ENCODE measurements around the gene DSCAML1.
A peak's percentile ranks its signal among the peaks of the same experiment; 100 is the strongest.

Gene DSCAML1

DNA sequence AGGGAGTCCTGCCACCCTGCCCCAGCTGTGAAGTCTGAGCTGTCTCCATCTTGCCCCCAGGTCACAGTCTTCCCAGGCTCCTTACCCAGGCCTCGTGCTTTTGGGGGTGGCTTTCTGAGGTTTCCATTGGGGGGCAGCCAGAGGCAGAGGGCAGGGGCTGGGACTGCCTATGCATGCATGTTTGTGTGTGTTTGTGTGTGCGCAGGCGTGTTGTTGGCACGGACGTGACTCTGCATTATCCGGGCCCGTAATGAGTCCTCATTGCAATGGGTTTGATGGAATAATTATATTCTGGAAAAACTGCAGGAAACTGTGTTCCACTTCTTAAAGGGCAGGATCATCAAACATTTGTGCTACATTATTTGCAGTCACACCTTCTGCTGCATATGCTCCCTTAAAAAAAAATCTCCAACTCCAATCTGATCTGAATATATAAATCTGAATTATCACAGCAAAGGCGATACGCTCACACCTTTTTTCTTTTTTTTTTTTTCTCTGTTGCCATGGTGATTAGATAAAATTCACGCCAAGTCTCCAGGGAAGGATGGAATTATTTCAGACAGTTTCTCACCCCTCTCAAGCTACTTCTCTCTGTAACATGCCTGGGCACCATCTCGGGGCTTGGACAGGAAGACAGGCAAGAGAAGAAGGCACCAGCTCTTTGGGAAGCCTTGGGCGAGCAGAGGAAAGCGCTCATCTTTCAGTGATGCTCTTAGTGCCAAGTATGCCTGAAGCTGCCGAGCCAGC is 45.9 kb downstream of the DSCAML1 start:
- no peak for DNase-seq

DNA sequence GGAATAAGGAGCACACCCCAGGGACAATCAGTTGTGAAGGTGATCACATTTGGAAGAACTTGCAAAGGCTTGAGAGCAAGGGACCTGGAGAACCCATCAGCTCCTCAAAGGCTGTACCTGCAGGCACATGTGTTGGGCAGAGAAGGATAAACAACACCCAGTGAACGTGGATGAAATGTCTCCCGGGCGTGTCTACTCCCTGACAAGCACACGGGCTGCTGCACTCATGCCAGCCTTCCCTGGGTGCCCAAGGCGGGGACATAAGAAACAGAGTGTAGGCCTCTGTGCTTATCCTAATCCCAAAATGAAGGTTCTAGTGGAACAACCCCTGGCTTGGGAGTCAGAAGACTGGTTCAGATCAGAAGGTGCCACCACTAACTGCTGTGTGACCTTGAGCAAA is 46.7 kb downstream of the DSCAML1 start:
- DNase-seq: no peak

DNA sequence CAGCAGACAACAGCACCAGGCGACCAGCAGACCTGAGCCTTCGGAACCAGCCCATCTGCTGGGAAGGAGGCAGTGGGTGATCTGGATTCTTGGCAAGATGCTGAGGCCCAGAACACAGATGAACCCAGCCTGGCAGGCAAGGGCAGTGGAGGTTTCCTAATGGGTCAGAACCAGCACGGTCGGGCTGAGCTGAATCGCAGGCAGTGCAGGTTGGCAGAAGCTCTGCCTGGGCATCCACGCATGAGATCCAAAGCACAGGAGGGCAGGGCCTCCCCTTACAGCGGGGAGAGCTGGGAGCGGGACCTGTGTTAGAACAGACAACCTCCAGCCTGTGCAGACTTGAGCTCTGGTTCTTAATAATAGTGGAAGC is 47.5 kb downstream of the DSCAML1 start:
- no peak for DNase-seq

DNA sequence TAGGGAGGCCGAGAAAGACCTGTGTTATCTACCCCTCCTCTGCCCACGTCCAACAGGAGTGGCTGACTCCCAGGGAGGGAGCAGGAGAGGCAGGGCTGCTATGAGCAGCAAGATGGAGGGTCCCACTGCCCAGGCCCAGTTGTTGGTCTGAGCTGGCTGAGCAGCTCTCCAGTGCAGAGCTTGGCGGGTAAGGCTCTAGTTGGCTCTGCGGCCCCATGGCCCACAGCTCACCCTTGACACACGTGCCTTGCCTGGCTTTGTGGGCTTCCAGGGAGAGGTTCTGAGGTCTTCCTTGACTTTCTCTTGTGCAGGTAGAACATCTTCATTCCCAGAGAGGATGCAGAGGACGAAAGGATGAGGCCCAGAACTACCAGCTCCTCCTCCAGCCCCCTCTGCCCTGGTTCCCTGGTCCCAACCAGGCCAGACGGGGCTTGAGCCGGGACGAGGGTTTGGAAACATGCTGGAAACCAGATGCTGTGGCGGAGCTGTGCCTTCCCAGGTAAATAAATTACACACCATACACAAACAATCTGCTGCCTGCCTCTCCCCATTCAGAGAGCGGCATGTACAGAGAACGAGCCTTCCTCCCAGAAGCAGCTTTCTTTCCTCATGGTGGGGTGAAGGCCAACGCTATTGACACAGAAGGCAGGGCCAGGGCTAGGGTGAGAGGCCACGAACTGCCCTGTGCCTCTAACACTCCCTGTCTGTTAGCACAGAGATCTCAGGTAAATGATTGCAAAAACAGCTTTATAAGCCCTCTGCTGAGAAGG is 48.1 kb downstream of the DSCAML1 start:
- peak; percentile 20 for DNase-seq

DNA sequence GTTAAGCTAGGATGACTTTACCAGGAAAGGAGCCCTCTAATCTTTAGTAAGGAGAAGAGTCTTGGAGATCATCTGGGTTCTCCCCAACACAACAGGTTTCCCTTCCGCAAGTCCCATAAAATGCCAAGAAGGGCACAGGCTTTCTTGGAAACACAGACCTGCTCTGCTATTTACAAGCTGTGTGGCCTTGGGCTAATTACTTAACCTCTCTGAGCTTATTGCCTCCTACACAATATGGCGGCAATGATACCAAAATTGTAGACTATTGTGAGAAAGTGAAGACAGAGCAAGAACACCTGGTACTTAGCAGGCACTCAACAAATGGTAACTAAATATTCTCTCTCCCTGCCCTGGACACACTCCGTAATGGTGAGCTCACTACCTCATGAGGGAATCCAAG is 49.1 kb downstream of the DSCAML1 start:
- no peak for DNase-seq

DNA sequence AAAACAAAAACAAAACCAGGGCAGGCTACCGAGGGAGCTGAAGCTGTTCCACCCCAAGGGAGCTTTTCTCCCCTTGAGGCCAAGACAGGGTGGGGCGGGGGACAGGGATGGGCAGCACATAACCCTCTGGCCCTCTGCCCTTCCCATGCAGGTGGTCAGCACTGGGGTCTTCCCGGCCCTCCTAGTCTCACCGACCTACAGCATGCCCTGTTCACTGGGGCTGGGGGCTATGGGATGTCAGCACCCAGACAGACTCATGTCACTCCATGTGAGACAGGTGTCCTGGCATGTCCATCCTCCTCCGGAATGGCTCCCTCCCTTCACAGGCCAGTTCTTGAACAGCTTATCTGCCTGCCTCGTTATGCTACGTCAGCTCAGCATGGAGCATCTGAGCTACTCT is 51.7 kb downstream of the DSCAML1 start:
- DNase-seq: no peak

DNA sequence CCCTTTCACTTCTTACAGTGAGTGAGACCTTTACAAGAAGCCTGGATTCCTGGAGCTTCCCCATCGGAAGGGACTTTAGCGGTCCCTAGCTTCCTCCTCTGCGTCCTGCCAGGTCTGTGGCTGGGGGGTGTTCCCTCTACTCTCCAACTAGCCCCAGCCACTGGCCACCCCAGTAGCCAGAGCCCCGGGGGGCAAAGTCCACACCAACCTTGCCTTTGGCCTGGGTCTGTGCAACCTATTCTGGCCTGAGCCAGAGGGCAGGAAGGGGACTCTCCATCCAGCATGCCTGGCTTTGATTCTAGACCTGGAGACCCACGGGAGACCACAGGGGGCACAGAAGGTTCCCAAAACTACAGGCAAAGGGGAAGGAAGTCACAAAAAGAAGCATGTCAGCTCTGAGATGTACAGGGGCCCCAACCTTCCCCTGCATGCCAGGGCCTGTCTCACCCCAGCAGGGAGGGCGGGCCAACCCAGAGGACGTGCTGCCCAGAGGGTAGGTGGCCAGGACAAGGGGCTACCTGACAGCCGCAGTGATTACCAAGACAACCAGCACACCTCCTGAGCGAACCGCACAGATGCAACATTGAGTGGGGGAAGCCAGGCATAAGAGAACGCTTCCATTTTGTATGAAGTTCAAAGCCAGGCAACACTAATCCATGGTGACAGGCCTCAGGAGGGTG is 52.4 kb downstream of the DSCAML1 start:
- DNase-seq: no peak

DNA sequence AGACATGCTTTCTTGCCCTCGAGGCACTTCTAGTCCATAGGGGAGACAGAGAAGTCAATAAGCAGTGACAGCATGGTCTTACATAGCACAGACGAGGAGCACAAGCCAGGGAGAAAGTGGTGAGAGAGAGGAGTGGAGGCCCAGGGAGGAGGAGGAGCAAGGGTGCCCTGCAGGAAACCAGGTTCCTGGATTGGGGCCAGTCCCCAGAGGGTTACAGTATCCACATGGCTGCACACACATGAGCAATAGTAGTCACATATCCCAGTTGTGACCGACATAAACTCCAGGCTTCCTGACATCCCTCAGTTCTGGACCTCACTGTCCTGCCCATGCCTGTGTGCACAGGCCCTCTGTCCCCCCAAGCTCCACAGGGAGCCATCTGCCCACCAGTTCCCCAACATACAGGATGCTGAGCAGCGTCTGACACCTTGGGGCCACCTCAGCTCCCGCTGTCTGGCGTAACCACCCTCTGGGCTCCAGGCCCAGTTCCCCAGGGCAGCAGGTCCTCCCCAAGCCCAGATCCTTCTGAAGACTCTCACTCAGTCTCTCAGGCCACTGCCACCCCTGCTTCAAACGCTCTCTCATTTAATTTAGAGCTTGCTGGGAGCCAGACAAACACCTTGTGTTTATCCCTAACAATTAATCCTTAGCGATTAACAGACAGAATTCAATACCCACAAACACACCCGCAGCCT is 53.7 kb downstream of the DSCAML1 start:
- DNase-seq: no peak

DNA sequence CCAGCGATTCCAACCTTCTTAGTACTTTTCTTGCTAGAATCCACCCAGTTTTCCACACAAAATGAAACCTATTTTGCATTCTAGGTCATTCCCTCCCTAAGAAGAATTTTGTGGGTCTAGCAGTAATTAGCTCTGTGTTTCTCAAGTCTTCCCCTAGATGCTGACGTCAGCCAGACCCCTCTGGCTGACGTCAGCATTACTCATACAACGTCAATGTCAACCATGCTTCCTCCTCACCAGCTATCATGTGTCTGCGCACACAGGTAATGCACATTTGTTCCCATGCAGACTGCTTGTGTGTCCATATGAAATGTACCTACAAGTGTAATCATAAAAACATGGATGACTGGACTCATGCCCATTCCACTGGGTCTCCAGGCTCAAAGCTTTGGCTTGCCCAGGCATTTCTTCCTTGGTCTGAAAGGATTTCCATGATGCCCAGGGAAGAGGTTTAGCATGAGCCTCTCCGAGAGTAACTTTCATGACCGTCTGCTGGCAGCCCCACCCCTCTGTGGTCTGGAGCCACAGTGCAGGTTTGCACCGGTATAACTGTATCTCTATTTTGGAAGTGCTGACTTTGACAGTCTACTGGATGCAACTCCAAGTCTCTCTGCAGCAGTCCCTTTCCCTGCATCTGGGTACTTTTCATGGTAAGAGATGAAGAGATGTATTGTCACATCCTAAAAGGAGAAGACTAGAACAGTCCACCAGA is 58.6 kb downstream of the DSCAML1 start:
- DNase-seq: no peak

DNA sequence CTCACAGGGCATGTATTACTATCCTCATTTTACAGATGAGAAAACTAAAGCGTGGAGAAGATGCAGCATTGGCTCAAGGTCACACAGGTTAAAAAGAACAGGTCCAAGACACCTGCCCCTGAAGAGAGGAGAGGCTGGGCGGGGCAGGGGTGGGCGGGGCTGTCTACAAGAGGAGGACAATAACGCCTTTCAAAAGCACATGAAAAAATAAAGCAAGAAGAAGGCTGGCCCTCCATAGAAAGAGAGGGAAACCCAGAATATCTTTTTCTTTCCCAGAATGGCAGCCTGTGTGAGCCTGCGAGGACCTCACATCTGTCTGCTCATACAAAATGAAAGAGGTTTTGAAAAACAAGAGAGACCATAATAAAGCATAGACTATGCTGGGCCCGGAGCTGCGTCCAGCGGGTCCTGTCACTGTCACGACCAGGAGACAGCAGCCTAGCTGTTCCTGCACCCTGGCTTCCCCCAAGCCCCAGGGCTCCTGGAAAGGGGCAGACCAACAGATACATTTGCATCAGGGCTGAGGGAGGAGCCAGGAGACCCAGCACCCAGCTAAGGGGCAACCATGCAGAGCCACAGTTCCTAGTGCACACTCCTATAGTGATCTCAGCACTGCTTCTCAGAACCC is 61.6 kb downstream of the DSCAML1 start:
- DNase-seq: no peak

DNA sequence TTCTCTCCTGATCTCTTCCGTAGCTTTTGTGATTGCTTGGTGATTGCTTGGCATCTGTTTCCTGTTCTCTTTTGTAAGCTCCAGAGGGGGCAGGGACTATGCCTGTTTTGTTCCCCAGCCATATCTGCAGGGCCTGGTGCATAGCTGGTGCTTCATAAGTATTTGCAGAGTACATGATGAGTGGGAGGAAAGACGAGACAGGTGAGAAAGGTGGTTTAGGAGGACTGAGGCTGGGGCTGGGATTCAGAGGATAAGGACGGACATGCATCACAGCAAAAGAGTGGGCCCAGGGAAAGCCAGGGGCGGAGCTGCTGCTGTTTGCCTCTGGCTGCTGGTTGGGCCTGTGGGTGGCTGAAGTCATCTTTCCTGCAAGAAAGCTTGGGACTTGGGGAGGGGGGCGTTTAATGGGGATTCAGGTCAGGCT is 62.4 kb downstream of the DSCAML1 start:
- peak; percentile 95 for DNase-seq

DNA sequence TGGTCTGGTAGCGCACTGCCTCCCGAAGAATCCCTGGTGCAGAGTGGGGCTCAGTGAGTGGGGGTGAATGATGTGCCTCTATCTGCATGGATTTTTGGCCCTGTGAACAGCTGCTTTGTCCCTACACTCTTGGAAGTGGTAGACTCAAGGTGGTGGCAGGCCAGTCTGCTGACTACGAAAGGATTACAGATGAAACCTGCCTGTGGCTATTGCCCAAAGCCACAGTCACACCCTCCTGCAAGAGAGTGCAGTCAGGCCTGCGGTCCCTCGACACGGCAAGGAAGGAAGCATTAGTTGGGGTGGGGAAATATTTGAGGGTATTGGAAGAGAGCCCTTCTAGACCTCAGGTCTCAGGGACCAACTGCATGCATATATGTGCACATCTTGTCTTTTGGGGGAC is 63.7 kb downstream of the DSCAML1 start:
- no peak for DNase-seq

DNA sequence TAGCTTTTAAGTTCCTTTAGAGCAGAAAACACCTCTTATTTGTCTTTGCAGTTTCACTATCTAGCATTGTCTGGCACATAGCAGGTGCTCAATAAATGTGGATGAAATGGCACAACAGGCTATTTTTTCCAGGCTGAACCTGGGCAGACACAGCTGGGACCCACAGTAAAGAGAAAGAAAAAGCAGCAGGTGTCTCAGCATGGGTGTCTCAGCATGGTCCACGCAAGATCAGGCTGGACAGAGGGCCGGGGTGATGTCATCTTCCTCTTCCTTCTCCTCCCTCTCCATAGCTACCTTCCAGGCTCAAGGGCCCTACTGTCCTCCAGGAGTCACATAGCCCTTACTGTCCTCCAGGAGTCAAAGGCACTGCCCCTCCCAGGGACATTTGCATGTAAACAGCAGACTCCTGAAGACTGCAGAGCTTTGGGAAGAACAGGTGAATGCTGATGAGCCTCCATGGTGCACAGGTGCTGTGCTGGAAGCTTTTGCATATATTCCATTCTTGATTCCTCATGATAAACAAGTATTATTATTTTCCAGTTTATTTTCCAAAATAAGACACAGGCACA is 65.2 kb downstream of the DSCAML1 start:
- DNase-seq: peak; percentile 75

DNA sequence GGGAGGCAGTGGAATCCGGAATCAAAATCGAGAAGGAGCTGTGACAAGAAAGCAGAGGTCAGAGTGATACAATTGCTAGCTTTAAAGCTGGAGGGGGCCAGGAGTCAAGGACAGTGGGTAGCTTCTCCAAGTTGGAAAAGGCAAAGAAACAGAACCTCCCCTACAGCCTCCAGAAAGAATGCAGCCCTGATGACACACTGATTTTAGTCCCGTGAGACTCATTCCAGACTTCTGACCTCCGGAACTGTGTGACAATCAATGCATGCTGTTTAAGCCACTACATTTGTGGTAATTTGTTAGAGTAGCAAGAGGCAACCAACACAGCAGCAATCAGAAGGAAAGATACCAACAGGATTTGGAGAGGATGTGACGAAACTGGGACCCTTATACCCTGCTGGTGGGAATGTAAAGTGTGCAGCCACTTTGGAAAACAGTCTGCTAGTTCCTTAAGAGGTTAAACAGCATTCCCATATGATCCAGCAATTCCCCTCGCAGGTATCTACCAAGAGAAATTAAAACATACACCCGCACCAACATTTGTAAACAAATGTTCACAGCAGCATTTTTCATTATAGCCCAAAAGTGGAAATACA is 66.7 kb downstream of the DSCAML1 start:
- DNase-seq: no peak

DNA sequence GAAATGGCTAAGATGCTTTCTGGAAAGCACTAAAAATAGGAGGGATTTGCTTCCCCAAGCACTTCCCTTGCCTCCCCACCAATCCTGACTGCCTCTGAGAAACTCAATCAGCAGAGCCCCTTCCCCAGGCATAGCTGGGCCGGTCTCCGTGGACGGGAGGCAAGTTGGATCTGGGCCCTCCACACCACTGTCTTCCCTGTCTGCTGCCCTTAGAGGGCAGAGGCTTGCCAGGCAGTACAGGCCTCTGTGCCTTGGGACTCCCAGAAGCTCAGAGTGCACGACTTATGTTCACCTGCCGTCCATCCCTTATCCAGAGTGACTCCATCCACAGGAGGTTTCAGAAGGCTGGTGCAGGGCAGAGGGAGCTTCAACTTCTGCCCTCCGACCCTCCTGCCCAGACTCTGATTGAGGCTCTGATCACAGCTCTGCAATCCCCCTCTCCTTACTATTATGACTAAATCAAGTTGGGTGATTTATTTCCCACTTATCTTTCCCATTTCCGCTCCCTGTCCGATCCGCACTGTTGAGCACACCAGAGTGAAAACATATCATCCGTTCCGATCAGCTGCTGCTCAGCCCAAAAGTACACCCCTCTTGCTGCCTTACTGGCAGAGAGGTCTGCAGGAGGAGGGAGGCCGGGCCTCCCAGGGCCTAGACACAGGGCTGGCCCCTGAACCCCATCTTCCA is 71.8 kb downstream of the DSCAML1 start:
- no peak for DNase-seq

DNA sequence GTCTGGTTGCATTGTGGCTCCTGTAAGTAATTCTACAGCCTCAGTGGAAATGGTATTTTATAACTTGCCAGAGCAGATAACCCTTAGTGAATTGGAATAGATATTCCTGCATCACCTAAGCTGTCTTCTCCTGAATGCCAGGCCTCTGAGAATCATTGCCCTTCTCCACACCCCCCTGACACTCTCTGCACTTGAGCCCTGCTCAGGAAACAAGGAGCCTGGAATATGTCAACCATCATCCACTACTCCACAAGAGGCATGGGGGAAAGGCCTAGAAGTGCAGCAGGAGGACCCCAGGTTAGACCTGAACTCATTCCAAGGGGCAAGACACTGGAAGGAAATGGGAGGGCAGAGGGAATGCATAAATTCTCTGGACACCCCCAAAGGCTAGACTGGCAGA is 72.4 kb downstream of the DSCAML1 start:
- DNase-seq: no peak

DNA sequence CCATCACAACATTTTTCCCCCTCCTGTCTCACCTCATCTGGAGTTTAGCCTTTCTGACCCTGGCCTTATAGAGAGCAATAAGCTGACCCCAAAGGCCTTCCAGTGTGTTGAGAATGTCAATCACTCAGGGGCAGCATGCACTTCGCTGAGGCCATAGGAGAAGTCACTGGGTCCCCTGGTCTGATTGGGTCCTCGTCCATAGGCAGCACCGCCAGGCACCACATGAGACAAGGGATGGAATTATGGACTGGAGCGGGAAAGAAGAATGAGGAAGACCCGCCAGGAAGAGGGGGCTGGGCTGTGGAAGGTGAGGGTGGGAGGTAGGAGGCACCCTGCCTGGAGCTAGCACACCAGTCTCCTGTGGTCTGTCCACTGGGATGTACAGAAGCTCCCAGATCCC is 72.9 kb downstream of the DSCAML1 start:
- no peak for DNase-seq

DNA sequence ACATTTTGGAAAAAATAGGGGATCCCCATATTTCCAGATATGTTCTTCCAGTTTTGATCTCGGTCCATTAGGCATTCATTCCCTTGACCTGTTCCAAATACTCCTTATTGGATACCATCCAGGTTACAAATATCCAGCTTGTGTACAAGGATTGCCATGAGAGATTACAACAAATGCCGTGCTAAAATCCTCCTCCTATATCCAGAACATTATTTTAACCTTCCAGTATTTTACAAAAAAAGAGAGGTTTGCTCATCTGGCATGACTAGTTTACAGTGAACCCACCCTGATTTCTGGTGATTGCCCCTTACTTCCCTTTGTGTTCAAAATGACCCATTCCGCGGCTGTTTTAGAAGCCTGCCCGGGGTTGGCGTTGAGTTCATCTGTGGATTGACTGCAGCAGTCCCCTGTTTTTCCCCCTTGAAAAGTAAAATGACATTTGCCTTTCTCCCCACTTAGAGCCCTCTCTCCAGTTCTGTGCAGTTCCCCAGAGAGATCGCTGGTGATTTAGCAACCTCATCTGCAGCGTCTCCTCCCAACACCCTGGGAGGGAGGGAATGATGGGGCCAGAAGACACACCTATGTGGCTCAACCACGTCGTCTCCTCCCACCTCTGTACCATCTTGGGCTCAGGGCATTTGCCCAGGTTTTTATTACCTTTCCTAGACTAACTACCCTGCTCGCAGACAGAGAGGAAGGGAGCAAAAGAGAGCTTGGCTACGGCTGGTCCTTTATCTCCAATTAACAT is 73.6 kb downstream of the DSCAML1 start:
- DNase-seq: no peak

DNA sequence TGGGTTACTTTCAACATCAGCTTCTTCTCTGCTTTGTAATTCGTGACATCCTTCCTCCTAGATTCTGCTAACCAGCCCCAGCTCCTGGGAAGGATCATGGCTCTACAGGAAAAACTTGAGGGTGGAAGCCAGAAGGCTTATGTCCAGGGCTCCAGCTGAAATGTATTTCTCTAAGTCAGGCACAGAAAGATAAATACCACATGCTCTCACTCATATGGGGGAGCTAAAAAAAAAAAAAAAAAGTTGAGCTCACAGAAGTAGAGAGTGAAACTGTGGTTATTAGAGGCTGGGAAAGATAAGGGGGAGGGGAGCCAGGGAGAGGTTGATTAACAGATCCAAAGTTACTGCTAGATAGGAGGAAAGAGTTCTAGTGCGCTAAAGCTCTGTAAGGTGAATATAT is 74.9 kb downstream of the DSCAML1 start:
- DNase-seq: no peak

DNA sequence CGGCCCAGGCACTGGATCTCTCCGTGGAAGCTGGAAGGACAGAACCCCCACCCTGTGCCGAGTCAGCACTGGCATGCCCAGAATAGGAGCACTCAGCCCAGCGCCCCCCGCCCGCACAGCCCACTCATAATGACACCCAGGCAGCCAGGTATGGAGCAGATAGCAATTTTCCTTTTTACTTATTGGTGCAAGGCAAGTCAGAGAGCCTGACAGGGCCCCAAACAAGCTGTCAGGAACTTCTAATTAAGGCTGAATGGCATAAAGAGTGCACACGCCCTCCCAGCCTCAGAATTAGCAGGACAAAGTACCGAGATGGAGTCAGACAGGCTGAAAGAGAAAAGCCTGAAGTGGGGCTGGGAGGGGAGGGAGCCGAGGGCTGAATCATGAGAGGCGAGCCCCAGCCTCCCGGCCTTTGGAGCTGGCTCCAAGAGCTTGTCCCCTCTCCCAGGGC is 76.9 kb downstream of the DSCAML1 start:
- no peak for DNase-seq

Measured in DMS53 (cell line).